GM13976 (cell line): ENCODE results near the gene HDHD3.
"Not testable (repeated sequence)": the region's sequence is repeated elsewhere in the genome, so short reads cannot be mapped to it uniquely, and the experiment has no call there.

ENCODE experiments used
- DNase-seq: peaks from one replicate; pipeline ENCODE4 v3.0.0; 2012; ENCODE audit warnings: low spot score
- CTCF ChIP-seq: IDR thresholded peaks from 2 replicates; pipeline ENCODE4 v1.5.1; 2012; ENCODE audit warnings: borderline replicate concordance, mild to moderate bottlenecking; ENCODE audit not compliant: insufficient read depth; ENCODE audit errors: extremely low read depth, missing control alignments, control extremely low read depth
- in situ Hi-C: fragments of 300-500 bp; cut with MboI; formaldehyde crosslinking; loops from one replicate; pipeline ENCODE4 v1.12.0; 2022; ENCODE audit warnings: low sequenced_read_pairs, mixed read lengths, inconsistent platforms; ENCODE audit not compliant: unreplicated experiment

HDHD3 gene

GRCh38 chr9:113409883-113410206 lies 33.1 kb upstream of the HDHD3 start:
- no peak for DNase-seq
- in situ Hi-C loops, result no loop called here
- no peak for TF ChIP-seq CTCF

GRCh38 chr9:113409481-113409880 lies 32.7 kb upstream of the HDHD3 start:
- in situ Hi-C loops, result no loop called here
- no peak for TF ChIP-seq CTCF
- no peak for DNase-seq

GRCh38 chr9:113406873-113407511 lies 30.2 kb upstream of the HDHD3 start:
- TF ChIP-seq CTCF, result peak; percentile 95
- in situ Hi-C loops, result not testable (repeated sequence)
- peak; percentile 56 for DNase-seq

- DNase-seq, in situ Hi-C loops: not testable (repeated sequence)
Measured at GRCh38 chr9:113406353-113406752, 29.6 kb upstream of the HDHD3 start.

- in situ Hi-C loops, result no loop called here
- TF ChIP-seq CTCF, result no peak
- DNase-seq, result no peak
Measured at GRCh38 chr9:113403646-113404045, 26.9 kb upstream of the HDHD3 start.

- peak; percentile 100 for DNase-seq
- TF ChIP-seq CTCF, result peak; percentile 99
- in situ Hi-C loops, result no loop called here
Measured at GRCh38 chr9:113401027-113401792, 24.4 kb upstream of the HDHD3 start, which contains the start of gene ALAD. ALAD (minus strand) TSS chr9:113401284; CDS start chr9:113393559, 7,725 bp downstream.

GRCh38 chr9:113399646-113400200 lies 22.9 kb upstream of the HDHD3 start:
- no peak for TF ChIP-seq CTCF
- in situ Hi-C loops, result no loop called here
- no peak for DNase-seq
